Measurements from ENCODE around the gene CSTB. TPM values are rescaled to one million over a fixed set of nuclear protein-coding genes. Genes with fewer than 3 reads are reported as not detected.

The CSTB gene
- total and polyA plus RNA-seq, 2 experiments from 2014 or later = 24.1 to 120 TPM

DNA sequence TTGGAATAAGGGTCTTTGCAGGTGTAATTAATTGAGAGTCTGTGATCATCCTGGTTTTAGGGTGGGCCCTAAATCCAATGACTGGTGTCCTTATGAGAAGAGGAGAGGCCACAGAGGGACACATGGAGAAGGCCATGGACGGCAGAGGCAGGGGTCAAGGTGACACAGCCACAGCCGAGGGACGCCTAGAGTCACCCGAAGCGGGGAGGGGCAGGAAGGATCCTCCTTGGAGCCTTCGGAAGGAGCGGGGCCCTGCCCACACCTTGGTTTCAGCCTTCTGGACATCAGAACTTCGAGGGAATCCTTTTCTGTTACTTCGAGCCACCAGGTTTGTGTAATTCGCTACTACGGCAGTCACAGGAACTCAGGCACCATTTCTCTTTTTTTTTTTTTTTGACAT is 44.4 kb upstream of the CSTB start:
- H3K4me2 ChIP-seq = no peak overlapping the region
- DNase-seq (ENCODE audit: low spot score) = no peak
- no peaks in the 10 kb centered on the region for H3K27me3 ChIP-seq
- TF ChIP-seq, protein P1, sequence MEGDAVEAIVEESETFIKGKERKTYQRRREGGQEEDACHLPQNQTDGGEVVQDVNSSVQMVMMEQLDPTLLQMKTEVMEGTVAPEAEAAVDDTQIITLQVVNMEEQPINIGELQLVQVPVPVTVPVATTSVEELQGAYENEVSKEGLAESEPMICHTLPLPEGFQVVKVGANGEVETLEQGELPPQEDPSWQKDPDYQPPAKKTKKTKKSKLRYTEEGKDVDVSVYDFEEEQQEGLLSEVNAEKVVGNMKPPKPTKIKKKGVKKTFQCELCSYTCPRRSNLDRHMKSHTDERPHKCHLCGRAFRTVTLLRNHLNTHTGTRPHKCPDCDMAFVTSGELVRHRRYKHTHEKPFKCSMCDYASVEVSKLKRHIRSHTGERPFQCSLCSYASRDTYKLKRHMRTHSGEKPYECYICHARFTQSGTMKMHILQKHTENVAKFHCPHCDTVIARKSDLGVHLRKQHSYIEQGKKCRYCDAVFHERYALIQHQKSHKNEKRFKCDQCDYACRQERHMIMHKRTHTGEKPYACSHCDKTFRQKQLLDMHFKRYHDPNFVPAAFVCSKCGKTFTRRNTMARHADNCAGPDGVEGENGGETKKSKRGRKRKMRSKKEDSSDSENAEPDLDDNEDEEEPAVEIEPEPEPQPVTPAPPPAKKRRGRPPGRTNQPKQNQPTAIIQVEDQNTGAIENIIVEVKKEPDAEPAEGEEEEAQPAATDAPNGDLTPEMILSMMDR (IDR thresholded peaks at IDR 0.05; ENCODE audit: poor library complexity) = no peak
- TF ChIP-seq EZH2phosphoT487 (IDR thresholded peaks at IDR 0.05; ENCODE audit: low read depth, severe bottlenecking, unreplicated experiment) (no peak), EZH2 (IDR thresholded peaks at IDR 0.05; ENCODE audit: borderline replicate concordance) (no peak)
- H3K27ac ChIP-seq = no peak overlapping the region
- no peaks in the 10 kb centered on the region for H3K79me2 ChIP-seq
- no peaks in the 10 kb centered on the region for H3K9me2 ChIP-seq (replicated peaks; ENCODE audit: insufficient read depth)
- 94% methylated on average over 11 of the region's 11 CpGs for WGBS (ENCODE audit: low lambda C conversion rate, missing lambda C conversion rate)
- H3K9me3 ChIP-seq (ENCODE audit: low read depth) = no peaks in the 10 kb centered on the region
- no peaks in the 10 kb centered on the region for H4K20me1 ChIP-seq (ENCODE audit: insufficient read depth, poor library complexity, severe bottlenecking)
- H3K4me1 ChIP-seq (ENCODE audit: insufficient read depth) = no peaks in the 10 kb centered on the region
- H3K36me3 ChIP-seq (replicated peaks; ENCODE audit: insufficient read depth, low read depth) = no peaks in the 10 kb centered on the region
- H2AFZ ChIP-seq = no peak overlapping the region
- no peak overlapping the region for H3K4me3 ChIP-seq

DNA sequence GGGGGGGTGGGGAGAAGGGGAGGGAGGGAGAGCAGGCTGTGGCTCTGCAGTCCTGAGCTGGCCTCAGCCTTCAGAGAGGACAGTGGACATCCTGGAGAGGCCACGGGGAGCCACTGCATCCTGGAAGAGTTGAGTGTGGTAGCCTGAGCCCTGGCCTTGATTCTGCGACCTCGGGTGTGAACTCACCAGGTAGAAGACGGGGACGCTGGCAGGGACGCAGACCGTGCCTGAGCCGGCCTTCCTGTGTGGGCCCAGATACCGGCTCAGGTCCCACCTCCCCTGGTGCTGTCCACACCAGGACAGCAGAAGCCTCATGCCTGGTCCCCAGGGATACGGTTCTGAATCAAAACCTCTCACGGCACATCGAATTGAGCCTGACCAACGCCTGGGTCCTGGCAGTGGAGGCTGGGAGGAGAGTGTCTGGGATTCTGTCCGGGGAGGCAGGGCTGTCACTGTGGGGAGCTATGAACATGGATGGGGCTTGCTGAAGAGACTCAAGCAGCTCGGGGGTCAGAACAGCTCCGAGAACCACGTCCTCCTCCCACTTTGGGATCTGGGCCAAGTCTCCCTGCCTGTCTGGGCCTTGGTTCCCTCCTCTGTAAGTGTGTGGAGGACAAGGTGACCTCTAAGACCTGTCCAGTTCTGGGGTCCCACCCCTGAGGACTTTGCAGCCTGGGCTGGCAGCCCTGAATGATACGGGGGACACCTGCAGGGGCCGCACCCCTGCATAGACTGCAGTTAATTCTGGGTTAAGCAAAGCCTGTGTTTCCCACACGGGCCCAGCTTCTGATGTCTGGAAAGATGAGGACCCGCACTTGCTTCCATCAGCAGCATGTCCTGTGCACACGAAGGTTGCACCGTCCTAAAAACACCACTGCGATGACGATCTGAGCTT is 43.6 kb upstream of the CSTB start:
- H3K27ac ChIP-seq = no peak overlapping the region
- H4K20me1 ChIP-seq (ENCODE audit: insufficient read depth, poor library complexity, severe bottlenecking) = no peaks in the 10 kb centered on the region
- no peaks in the 10 kb centered on the region for H3K9me2 ChIP-seq (replicated peaks; ENCODE audit: insufficient read depth)
- no peaks in the 10 kb centered on the region for H3K36me3 ChIP-seq (replicated peaks; ENCODE audit: insufficient read depth, low read depth)
- no peak overlapping the region for H3K4me3 ChIP-seq
- no peak overlapping the region for H3K4me2 ChIP-seq
- H3K79me2 ChIP-seq = no peaks in the 10 kb centered on the region
- no peak for DNase-seq (ENCODE audit: low spot score)
- 92% methylated on average over 25 of the region's 25 CpGs for WGBS (ENCODE audit: low lambda C conversion rate, missing lambda C conversion rate)
- no peaks in the 10 kb centered on the region for H3K9me3 ChIP-seq (ENCODE audit: low read depth)
- TF ChIP-seq EZH2phosphoT487 (IDR thresholded peaks at IDR 0.05; ENCODE audit: low read depth, severe bottlenecking, unreplicated experiment) (no peak), EZH2 (IDR thresholded peaks at IDR 0.05; ENCODE audit: borderline replicate concordance) (no peak)
- TF ChIP-seq, protein P1 (IDR thresholded peaks at IDR 0.05; ENCODE audit: poor library complexity) = no peak
- H3K27me3 ChIP-seq = no peaks in the 10 kb centered on the region
- H2AFZ ChIP-seq = no peak overlapping the region
- H3K4me1 ChIP-seq (ENCODE audit: insufficient read depth) = no peaks in the 10 kb centered on the region

DNA sequence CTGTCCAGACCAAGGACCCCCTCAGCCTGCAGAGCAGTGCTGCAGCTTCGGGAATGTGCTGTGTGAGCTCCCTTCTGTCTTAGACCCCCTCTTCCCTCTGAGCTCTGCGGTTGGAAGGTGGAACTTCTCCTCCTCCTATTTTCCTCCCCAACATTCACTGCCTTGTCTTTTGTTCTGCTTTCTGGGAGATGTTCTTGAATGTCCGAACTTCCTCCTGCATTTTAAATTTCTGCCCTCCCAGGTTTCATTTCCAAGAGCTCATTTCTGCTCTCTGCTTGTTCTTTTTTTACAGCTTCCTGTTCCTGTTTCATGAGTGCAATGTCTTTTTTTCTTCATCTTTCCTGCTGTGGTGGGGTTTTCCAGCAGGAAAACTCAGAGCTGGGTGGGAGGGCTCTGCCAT is 42.6 kb upstream of the CSTB start:
- no peak overlapping the region for H2AFZ ChIP-seq
- H4K20me1 ChIP-seq (ENCODE audit: insufficient read depth, poor library complexity, severe bottlenecking) = no peaks in the 10 kb centered on the region
- no peak overlapping the region for H3K27ac ChIP-seq
- H3K27me3 ChIP-seq = no peaks in the 10 kb centered on the region
- H3K4me3 ChIP-seq = no peak overlapping the region
- H3K36me3 ChIP-seq (replicated peaks; ENCODE audit: insufficient read depth, low read depth) = no peaks in the 10 kb centered on the region
- TF ChIP-seq, protein P1 (IDR thresholded peaks at IDR 0.05; ENCODE audit: poor library complexity) = no peak
- no peak for TF ChIP-seq EZH2phosphoT487 (IDR thresholded peaks at IDR 0.05; ENCODE audit: low read depth, severe bottlenecking, unreplicated experiment)
- TF ChIP-seq EZH2 (IDR thresholded peaks at IDR 0.05; ENCODE audit: borderline replicate concordance) = no peak
- no peaks in the 10 kb centered on the region for H3K79me2 ChIP-seq
- WGBS (ENCODE audit: low lambda C conversion rate, missing lambda C conversion rate) = 89% methylated on average over 3 of the region's 3 CpGs
- no peaks in the 10 kb centered on the region for H3K9me3 ChIP-seq (ENCODE audit: low read depth)
- DNase-seq (ENCODE audit: low spot score) = no peak
- H3K4me2 ChIP-seq = no peak overlapping the region
- H3K4me1 ChIP-seq (ENCODE audit: insufficient read depth) = no peaks in the 10 kb centered on the region
- no peaks in the 10 kb centered on the region for H3K9me2 ChIP-seq (replicated peaks; ENCODE audit: insufficient read depth)

Data from hepatocyte (in vitro differentiated cells).